ENCODE measurements around the gene AMMECR1L.

GRCh38 chr2:127911737-127912136 is 26.0 kb upstream of the AMMECR1L start:
- TF ChIP-seq CTCF (IDR thresholded peaks at IDR 0.05): no peak
- TF ChIP-seq POLR2AphosphoS5 (IDR thresholded peaks at IDR 0.05): no peak
